Keratinocyte (primary cell): Measurements from ENCODE around the gene CCBE1. TPM values are rescaled to one million over a fixed set of nuclear protein-coding genes. Genes with fewer than 3 reads are reported as not detected.

Experiments
- DNase-seq: peaks from one replicate; pipeline ENCODE4 v3.0.0-alpha.2; 2011; ENCODE audit warnings: low read depth, missing footprints, low spot score
- FAIRE-seq: peaks from 2 replicates; lab custom pipeline; 2011; peaks lifted over from hg19 to GRCh38; lab: Jason Lieb, UNC
- H2AFZ ChIP-seq: 2 replicates; pipeline ENCODE4 v1.6.0; 2012; ENCODE audit warnings: low read length, control low read depth, inconsistent platforms; ENCODE audit not compliant: control insufficient read depth
- H3K27ac ChIP-seq: 2 replicates; pipeline ENCODE4 v1.5.1; 2011; ENCODE audit warnings: low read length; ENCODE audit not compliant: control insufficient read depth, insufficient read depth
- H3K27me3 ChIP-seq: 3 replicates; pipeline ENCODE4 v1.6.0; 2011; ENCODE audit warnings: low read length; ENCODE audit not compliant: control insufficient read depth, insufficient read depth; ENCODE audit errors: extremely low read depth
- H3K36me3 ChIP-seq, 2 experiments: 2 replicates in 1 of 2; 3 replicates in 1 of 2; pipeline ENCODE4 v1.5.1; 2011; ENCODE audit warnings: low read length in 2 of 2, mild to moderate bottlenecking in 1 of 2; ENCODE audit not compliant: control insufficient read depth in 2 of 2, insufficient read depth in 2 of 2; ENCODE audit errors: extremely low read depth in 1 of 2
- H3K4me1 ChIP-seq: 3 replicates; pipeline ENCODE4 v1.5.1; 2011; ENCODE audit warnings: low read length; ENCODE audit not compliant: control insufficient read depth, insufficient read depth; ENCODE audit errors: extremely low read depth
- H3K4me2 ChIP-seq: 3 replicates; pipeline ENCODE4 v1.6.0; 2011; ENCODE audit warnings: low read depth, low read length; ENCODE audit not compliant: control insufficient read depth, insufficient read depth; ENCODE audit errors: extremely low read depth
- H3K4me3 ChIP-seq, 3 experiments: fragments of 200-600 bp in 1 of 3; sonication (generic) in 1 of 3; 2 replicates in 2 of 3; 3 replicates in 1 of 3; pipeline ENCODE4 v1.5.1; 2011 to 2016; ENCODE audit warnings: low read length in 3 of 3, mild to moderate bottlenecking in 3 of 3, control low read depth in 2 of 3, inconsistent platforms in 1 of 3, low read depth in 1 of 3, mixed read lengths in 1 of 3, mixed run types in 1 of 3, moderate library complexity in 1 of 3; ENCODE audit not compliant: control insufficient read depth in 2 of 3, insufficient read depth in 2 of 3; ENCODE audit errors: extremely low read depth in 1 of 3
- H3K79me2 ChIP-seq: 2 replicates; pipeline ENCODE4 v1.6.0; 2012; ENCODE audit warnings: low read length; ENCODE audit not compliant: control insufficient read depth, insufficient read depth
- H3K9ac ChIP-seq: 3 replicates; pipeline ENCODE4 v1.6.0; 2011; ENCODE audit warnings: low read length; ENCODE audit not compliant: control insufficient read depth, insufficient read depth; ENCODE audit errors: extremely low read depth
- H3K9me1 ChIP-seq: 3 replicates; pipeline ENCODE4 v1.6.0; 2011; ENCODE audit warnings: low read length; ENCODE audit not compliant: control insufficient read depth, insufficient read depth; ENCODE audit errors: extremely low read depth
- H3K9me3 ChIP-seq: 2 replicates; pipeline ENCODE4 v1.5.1; 2012; ENCODE audit warnings: low read depth, low read length; ENCODE audit not compliant: control insufficient read depth
- H4K20me1 ChIP-seq: 3 replicates; pipeline ENCODE4 v1.6.0; 2011; ENCODE audit warnings: low read length; ENCODE audit not compliant: control insufficient read depth, insufficient read depth; ENCODE audit errors: extremely low read depth
- EZH2 ChIP-seq: IDR thresholded peaks from one replicate; pipeline ENCODE4 v1.6.1; 2012; ENCODE audit warnings: inconsistent platforms, mild to moderate bottlenecking, low read length, moderate library complexity
- dilution Hi-C: fragments of 300-500 bp; cut with MboI; formaldehyde crosslinking; loops from one replicate; pipeline ENCODE4 v1.7.0; 2020; ENCODE audit warnings: low sequenced_read_pairs; ENCODE audit not compliant: extremely low pct_ligation_motif_present
- polyA plus RNA-seq, 5 experiments: library from polyadenylated mRNA; depleted of rRNA in 3 of 5; stranded (reverse) in 3 of 5; stranded (forward) in 1 of 5; unstranded in 1 of 5; fragments of >200 nt; gene quantifications; 1 replicate in 1 of 5; 2 replicates in 3 of 5; 3 replicates in 1 of 5; pipeline versions ENCODE4 v1.2.1 to v1.2.3, GENCODE V29; 2011 to 2012; ENCODE audit warnings: missing spikeins in 2 of 5, low read depth in 1 of 5, low replicate concordance in 1 of 5
- TF ChIP-seq, protein P1 (sequence below), 3 experiments: IDR thresholded peaks in 1 of 3; conservative IDR thresholded peaks in 1 of 3; optimal IDR thresholded peaks in 1 of 3; 2 replicates in 2 of 3; 3 replicates in 1 of 3; pipeline versions ENCODE3 to v1.5.1; 2011; ENCODE audit warnings: low read length in 3 of 3, mild to moderate bottlenecking in 3 of 3, moderate library complexity in 2 of 3, control low read depth in 1 of 3, inconsistent platforms in 1 of 3; ENCODE audit not compliant: insufficient read depth in 2 of 3; ENCODE audit errors: extremely low read depth in 1 of 3

The CCBE1 gene
- polyA plus RNA-seq, 1 donor (not counting 4 experiments of a cell fraction or from before 2014, with no cell fraction given): 20.1 TPM

DNA sequence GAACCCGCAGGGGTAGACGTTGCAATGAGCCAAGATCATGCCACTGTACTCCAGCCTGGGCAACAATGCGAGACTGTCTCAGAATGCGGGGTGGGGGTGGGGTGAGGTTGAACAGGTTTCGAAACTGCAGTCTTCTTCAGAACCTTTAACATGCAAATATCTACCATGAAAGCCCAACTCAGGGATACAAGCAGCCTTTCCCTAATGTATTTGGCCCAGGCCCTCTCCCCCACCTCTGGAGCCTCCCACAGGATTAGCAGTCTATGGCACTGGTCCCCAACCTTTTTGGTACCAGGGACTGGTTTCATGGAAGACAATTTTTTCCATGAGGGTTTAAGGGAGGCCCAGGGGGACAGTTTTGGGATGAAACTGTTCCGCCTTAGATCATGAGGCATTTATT is 53.5 kb downstream of the CCBE1 start:
- H3K27me3 ChIP-seq: no peaks in the 10 kb centered on the region
- no peak overlapping the region for H3K9ac ChIP-seq
- dilution Hi-C loops: no loop called here
- no peaks in the 10 kb centered on the region for H3K9me1 ChIP-seq
- H4K20me1 ChIP-seq: no peaks in the 10 kb centered on the region
- no peak for TF ChIP-seq EZH2
- TF ChIP-seq, protein P1, sequence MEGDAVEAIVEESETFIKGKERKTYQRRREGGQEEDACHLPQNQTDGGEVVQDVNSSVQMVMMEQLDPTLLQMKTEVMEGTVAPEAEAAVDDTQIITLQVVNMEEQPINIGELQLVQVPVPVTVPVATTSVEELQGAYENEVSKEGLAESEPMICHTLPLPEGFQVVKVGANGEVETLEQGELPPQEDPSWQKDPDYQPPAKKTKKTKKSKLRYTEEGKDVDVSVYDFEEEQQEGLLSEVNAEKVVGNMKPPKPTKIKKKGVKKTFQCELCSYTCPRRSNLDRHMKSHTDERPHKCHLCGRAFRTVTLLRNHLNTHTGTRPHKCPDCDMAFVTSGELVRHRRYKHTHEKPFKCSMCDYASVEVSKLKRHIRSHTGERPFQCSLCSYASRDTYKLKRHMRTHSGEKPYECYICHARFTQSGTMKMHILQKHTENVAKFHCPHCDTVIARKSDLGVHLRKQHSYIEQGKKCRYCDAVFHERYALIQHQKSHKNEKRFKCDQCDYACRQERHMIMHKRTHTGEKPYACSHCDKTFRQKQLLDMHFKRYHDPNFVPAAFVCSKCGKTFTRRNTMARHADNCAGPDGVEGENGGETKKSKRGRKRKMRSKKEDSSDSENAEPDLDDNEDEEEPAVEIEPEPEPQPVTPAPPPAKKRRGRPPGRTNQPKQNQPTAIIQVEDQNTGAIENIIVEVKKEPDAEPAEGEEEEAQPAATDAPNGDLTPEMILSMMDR (optimal IDR thresholded peaks at IDR 0.05 in 1 of 3, IDR thresholded peaks at IDR 0.05 in 1 of 3, conservative IDR thresholded peaks at IDR 0.05 in 1 of 3; ENCODE audit: extremely low read depth in 1 of 3, insufficient read depth in 2 of 3, low read length in 3 of 3): no peak
- no peak overlapping the region for H3K4me2 ChIP-seq
- no peaks in the 10 kb centered on the region for H3K79me2 ChIP-seq
- no peaks in the 10 kb centered on the region for H3K9me3 ChIP-seq
- H3K27ac ChIP-seq: no peak overlapping the region
- H3K36me3 ChIP-seq: no peaks in the 10 kb centered on the region
- H3K4me3 ChIP-seq: no peak overlapping the region
- H3K4me1 ChIP-seq: no peaks in the 10 kb centered on the region
- no peak overlapping the region for H2AFZ ChIP-seq
- FAIRE-seq (no peak), DNase-seq (no peak)

GRCh38 chr18:59640721-59641120 is 56.5 kb downstream of the CCBE1 start:
- no peaks in the 10 kb centered on the region for H3K79me2 ChIP-seq
- TF ChIP-seq, protein P1 (optimal IDR thresholded peaks at IDR 0.05 in 1 of 3, IDR thresholded peaks at IDR 0.05 in 1 of 3, conservative IDR thresholded peaks at IDR 0.05 in 1 of 3; ENCODE audit: extremely low read depth in 1 of 3, insufficient read depth in 2 of 3, low read length in 3 of 3): no peak
- no peak for TF ChIP-seq EZH2
- no peak overlapping the region for H3K4me2 ChIP-seq
- no peaks in the 10 kb centered on the region for H3K9me1 ChIP-seq
- H3K9ac ChIP-seq: no peak overlapping the region
- DNase-seq: no peak
- H3K27me3 ChIP-seq: no peaks in the 10 kb centered on the region
- no peak overlapping the region for H3K4me3 ChIP-seq
- H4K20me1 ChIP-seq: no peaks in the 10 kb centered on the region
- dilution Hi-C loops: no loop called here
- no peaks in the 10 kb centered on the region for H3K9me3 ChIP-seq
- no peak for FAIRE-seq
- no peak overlapping the region for H3K27ac ChIP-seq
- H2AFZ ChIP-seq: no peak overlapping the region
- H3K4me1 ChIP-seq: no peaks in the 10 kb centered on the region
- no peaks in the 10 kb centered on the region for H3K36me3 ChIP-seq
